Cardiac septum (tissue), 1 donor: Measurements from ENCODE around the gene CD300LD. TPM values are rescaled to one million over a fixed set of nuclear protein-coding genes. Genes with fewer than 3 reads are reported as not detected.

Source experiments
- DNase-seq: peaks from one replicate; pipeline ENCODE4 v3.0.0-alpha.2; 2020; ENCODE audit warnings: low spot score
- intact Hi-C: fragments of 100-400 bp; cut with DNase I; formaldehyde crosslinking; loops from one replicate; pipeline ENCODE4 v1.14.0; 2022
- total RNA-seq: library from RNA; stranded (reverse); fragmentation: NEBNext Ultra II Directional; extraction: Animal tissue kit (Norgen Biotek cat#: 25700); gene quantifications from one replicate; pipeline ENCODE4 v1.2.1, GENCODE V29; 2021
- donor health status: DM: no; HTN: no; CAD: no.

Gene CD300LD
- total RNA-seq, 1 donor from 2014 or later = not detected

- no peak for DNase-seq
- intact Hi-C loops = no loop called here
Measured at GRCh38 chr17:74549343-74549742, 42.7 kb downstream of the CD300LD start.

DNA sequence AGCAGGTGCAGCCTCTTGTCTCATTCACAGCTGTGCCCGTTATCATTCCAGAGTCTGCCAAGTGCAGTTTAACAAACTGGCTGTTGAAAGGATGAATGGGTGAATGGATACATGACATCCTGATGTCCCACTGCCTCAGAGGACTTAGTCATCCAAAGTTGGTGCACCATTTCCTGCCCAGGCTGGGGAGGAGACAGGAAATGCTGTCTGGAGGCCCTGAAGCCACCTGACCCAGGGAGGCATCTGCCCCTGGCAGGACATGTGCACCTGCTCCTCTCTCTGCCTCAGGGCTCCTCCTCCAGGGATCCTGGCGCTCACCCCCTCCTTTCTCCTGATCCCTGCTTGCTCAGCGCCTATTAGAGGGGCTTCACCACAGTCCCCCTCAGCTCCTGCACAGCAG lies 44.3 kb downstream of the CD300LD start:
- no peak for DNase-seq
- intact Hi-C loops = no loop called here

DNA sequence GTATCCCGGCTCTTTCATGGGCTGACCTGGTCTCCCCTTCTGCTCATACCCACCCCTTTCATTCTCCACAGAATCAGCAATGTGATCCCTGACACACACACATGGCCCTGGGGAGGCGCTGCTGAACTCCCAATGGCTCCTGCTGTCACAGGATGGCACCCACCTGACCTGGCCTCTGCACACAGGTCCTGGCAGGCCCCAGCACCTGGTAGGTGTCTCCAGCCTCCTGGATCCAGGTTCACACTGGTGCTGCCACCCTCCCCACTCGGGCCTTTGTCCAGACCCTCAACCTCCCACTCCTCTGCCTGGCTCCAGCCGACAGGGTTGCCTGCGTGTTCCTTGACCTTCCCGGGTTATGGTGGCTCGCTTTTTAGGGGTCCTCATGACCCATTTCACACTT lies 44.8 kb downstream of the CD300LD start:
- intact Hi-C loops = no loop called here
- no peak for DNase-seq

- intact Hi-C loops = no loop called here
- DNase-seq = no peak
Measured at GRCh38 chr17:74546586-74546985, 45.5 kb downstream of the CD300LD start.

- no peak for DNase-seq
- intact Hi-C loops = no loop called here
Measured at GRCh38 chr17:74545843-74546230, 46.2 kb downstream of the CD300LD start, which contains the start of gene CD300C. CD300C (minus strand) TSS chr17:74546115; CDS start chr17:74545782, 333 bp downstream.

GRCh38 chr17:74544991-74545842 lies 46.9 kb downstream of the CD300LD start:
- DNase-seq = no peak
- intact Hi-C loops = no loop called here

DNA sequence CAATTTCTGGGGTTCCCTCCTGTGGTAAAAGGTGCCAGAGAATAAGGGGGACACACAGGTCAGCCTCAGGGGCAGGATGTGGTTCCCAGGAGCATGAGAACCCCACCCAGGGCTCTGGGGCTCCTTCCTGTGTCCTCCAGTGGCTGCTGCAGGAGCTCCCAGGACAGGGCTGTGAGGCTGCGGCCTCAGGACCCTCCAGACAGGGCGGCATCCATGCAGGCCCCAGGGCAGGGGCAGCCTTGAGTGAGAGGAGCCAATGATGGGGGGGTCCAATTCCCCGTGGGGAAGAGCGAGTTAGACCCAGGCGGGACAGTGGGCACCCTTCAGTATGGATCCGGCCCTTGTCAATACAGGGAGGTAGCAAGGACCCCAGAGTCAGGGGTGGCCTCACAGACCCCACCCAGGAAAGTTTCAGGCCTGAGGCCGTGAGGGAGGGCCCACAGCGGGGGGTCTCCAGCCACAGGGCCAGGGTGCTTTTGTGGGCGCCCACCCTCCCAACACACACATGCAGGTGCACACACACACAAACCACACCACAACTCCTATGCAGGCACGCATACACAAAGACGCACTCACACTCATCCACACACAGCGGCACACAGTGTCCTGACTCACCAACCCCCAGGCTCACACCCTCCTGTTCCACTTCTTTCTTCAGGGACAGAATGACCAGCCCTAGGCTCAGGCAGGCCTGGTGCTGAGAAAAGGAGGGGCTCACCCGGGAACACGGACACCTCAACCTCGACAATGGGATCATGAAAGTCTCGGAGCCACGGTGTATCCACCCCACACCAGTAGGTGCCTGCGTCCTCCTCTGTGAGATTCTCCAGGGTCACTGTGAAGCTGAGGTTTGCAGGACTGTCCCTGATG lies 48.0 kb downstream of the CD300LD start:
- DNase-seq = no peak
- intact Hi-C loops = no loop called here

DNA sequence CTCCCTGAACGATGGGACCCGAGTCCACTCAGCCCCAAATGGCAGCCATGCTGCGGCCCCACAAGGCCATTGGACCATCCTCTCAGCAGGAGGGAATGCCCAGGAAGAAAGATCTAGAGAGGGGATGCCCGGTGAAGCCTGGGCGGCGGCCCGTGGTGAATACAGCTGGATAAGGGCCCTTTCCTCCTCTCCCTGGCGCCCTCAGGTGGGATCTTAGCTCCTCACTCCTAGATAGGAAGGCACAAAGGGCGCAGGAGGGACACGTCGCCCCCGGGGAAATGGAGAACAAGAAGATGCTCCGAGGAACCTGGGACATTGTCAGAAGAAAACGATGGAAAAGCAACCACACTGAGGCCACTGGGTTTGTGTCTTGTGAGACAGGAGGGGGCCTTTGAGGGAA lies 48.7 kb downstream of the CD300LD start:
- DNase-seq = no peak
- intact Hi-C loops = no loop called here

GRCh38 chr17:74542727-74543383 lies 49.2 kb downstream of the CD300LD start:
- no peak for DNase-seq
- intact Hi-C loops = no loop called here

- intact Hi-C loops = no loop called here
- peak; percentile 27 for DNase-seq
Measured at GRCh38 chr17:74542166-74542565, 49.9 kb downstream of the CD300LD start.

GRCh38 chr17:74541176-74542111 lies 50.6 kb downstream of the CD300LD start:
- no peak for DNase-seq
- intact Hi-C loops = no loop called here

- intact Hi-C loops = no loop called here
- no peak for DNase-seq
Measured at GRCh38 chr17:74539281-74539820, 52.7 kb downstream of the CD300LD start.

- intact Hi-C loops = no loop called here
Measured at GRCh38 chr17:74536890-74537289, 55.2 kb downstream of the CD300LD start.

DNA sequence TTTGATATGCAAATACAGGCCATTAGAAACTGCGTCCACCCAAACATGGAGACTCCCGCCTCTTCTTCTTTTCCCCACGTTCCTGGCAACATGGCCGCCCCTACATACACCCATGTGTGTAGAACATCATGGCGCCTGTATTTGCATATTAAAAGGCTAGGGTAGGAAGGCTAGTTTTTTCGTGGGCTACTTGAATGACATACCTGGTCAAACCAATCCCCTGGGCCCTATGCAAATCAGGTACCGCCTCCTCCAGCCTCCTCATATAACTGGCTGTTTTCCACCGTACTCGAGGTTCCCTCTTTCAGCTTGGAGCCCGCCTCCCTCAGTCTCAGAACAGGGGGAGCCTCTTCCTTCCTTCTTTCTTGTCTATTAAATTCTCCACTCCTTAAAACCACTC lies 60.0 kb downstream of the CD300LD start:
- intact Hi-C loops = no loop called here
- DNase-seq = peak; percentile 90

More at GRCh38 chr17:74536890-74537289, 55.2 kb downstream of the CD300LD start:
- no peak for DNase-seq

GRCh38 chr17:74531231-74531761 lies 60.8 kb downstream of the CD300LD start, which contains the start of gene CD300LB:
CD300LB (minus strand) TSS chr17:74531475; CDS start chr17:74531350, 125 bp downstream.
- DNase-seq = peak; percentile 63
- intact Hi-C loops = no loop called here

DNA sequence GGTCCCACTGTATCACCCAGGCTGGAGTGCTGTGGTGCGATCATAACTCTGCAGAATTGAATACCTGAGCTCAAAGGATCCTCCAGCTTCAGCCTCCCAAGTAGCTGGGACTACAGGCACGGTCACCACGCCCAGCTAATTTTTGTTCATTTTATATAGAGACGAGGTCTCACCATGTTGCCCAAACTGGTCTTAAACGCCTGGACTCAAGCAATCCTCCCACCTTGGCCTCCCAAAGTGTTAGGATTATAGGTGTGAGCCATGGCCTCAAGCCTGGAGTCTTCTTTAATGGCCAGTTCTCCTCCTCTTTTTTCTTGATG lies 61.3 kb downstream of the CD300LD start:
- intact Hi-C loops = no loop called here
- peak; percentile 26 for DNase-seq
